ENCODE measurements around the gene PPP1R11. TPM values are rescaled to one million over a fixed set of nuclear protein-coding genes. Genes with fewer than 3 reads are reported as not detected.

PPP1R11 gene
- total RNA-seq, 2 donors from 2014 or later: 32.4 to 35.2 TPM

- Mint-ChIP-seq H3K27ac (no peak overlapping the region), H3K4me3 (no peak overlapping the region), H3K36me3 (ENCODE audit: low read depth) (no peaks in the 10 kb centered on the region), H3K9me3 (no peaks in the 10 kb centered on the region), H3K4me1 (no peaks in the 10 kb centered on the region), H3K27me3 (ENCODE audit: insufficient read depth) (no peaks in the 10 kb centered on the region)
- no peaks in the 10 kb centered on the region for H3K36me3 ChIP-seq (ENCODE audit: control insufficient read depth, insufficient read depth, low read length)
- H3K4me3 ChIP-seq (ENCODE audit: low read length): no peak overlapping the region
- H3K4me1 ChIP-seq (ENCODE audit: control insufficient read depth, insufficient read depth, low read length): no peaks in the 10 kb centered on the region
- DNase-seq: no peak
- H3K9ac ChIP-seq (ENCODE audit: extremely low read depth, low read length, poor library complexity, severe bottlenecking): no peak overlapping the region
- H3K27ac ChIP-seq (ENCODE audit: low read depth, low read length): no peak overlapping the region
- no peaks in the 10 kb centered on the region for H3K27me3 ChIP-seq (ENCODE audit: control insufficient read depth, insufficient read depth, low read length, poor library complexity, severe bottlenecking)
- no peaks in the 10 kb centered on the region for H3K9me3 ChIP-seq (ENCODE audit: control insufficient read depth, low read length)
- no peak for TF ChIP-seq CTCF (conservative IDR thresholded peaks at IDR 0.05)
- WGBS, 2 experiments (ENCODE audit: insufficient coverage in 1 of 2, insufficient read length in 1 of 2): 57 to 60% methylated on average over 1 of the region's 1 CpG
Measured at GRCh38 chr6:30042914-30043313, 24.1 kb upstream of the PPP1R11 start.

- no peak overlapping the region for H3K27ac ChIP-seq (ENCODE audit: low read depth, low read length)
Measured at GRCh38 chr6:30043744-30044143, 23.3 kb upstream of the PPP1R11 start.

GRCh38 chr6:30044630-30045029 lies 22.4 kb upstream of the PPP1R11 start:
- no peaks in the 10 kb centered on the region for H3K9me3 ChIP-seq (ENCODE audit: control insufficient read depth, low read length)
- H3K36me3 ChIP-seq (ENCODE audit: control insufficient read depth, insufficient read depth, low read length): no peaks in the 10 kb centered on the region
- no peak overlapping the region for H3K9ac ChIP-seq (ENCODE audit: extremely low read depth, low read length, poor library complexity, severe bottlenecking)
- DNase-seq: no peak
- H3K4me1 ChIP-seq (ENCODE audit: control insufficient read depth, insufficient read depth, low read length): no peaks in the 10 kb centered on the region
- Mint-ChIP-seq H3K36me3 (ENCODE audit: low read depth) (no peaks in the 10 kb centered on the region), H3K4me1 (no peaks in the 10 kb centered on the region), H3K27me3 (ENCODE audit: insufficient read depth) (no peaks in the 10 kb centered on the region), H3K9me3 (no peaks in the 10 kb centered on the region), H3K27ac (no peak overlapping the region), H3K4me3 (no peak overlapping the region)
- no peak overlapping the region for H3K27ac ChIP-seq (ENCODE audit: low read depth, low read length)
- 84% methylated on average over 2 of the region's 2 CpGs; no CpG with 5 or more reads in 1 of the 2 experiments for WGBS, 2 experiments (ENCODE audit: insufficient coverage in 1 of 2, insufficient read length in 1 of 2)
- H3K27me3 ChIP-seq (ENCODE audit: control insufficient read depth, insufficient read depth, low read length, poor library complexity, severe bottlenecking): no peaks in the 10 kb centered on the region
- no peak for TF ChIP-seq CTCF (conservative IDR thresholded peaks at IDR 0.05)
- no peak overlapping the region for H3K4me3 ChIP-seq (ENCODE audit: low read length)

More at GRCh38 chr6:30043744-30044143, 23.3 kb upstream of the PPP1R11 start:
- no peak overlapping the region for H3K9ac ChIP-seq (ENCODE audit: extremely low read depth, low read length, poor library complexity, severe bottlenecking)
- Mint-ChIP-seq H3K27me3 (ENCODE audit: insufficient read depth) (no peaks in the 10 kb centered on the region), H3K27ac (no peak overlapping the region), H3K4me3 (no peak overlapping the region), H3K4me1 (no peaks in the 10 kb centered on the region), H3K9me3 (no peaks in the 10 kb centered on the region), H3K36me3 (ENCODE audit: low read depth) (no peaks in the 10 kb centered on the region)
- no peak for TF ChIP-seq CTCF (conservative IDR thresholded peaks at IDR 0.05)
- DNase-seq: no peak
- no peaks in the 10 kb centered on the region for H3K36me3 ChIP-seq (ENCODE audit: control insufficient read depth, insufficient read depth, low read length)
- H3K9me3 ChIP-seq (ENCODE audit: control insufficient read depth, low read length): no peaks in the 10 kb centered on the region
- H3K4me3 ChIP-seq (ENCODE audit: low read length): no peak overlapping the region
- no peaks in the 10 kb centered on the region for H3K27me3 ChIP-seq (ENCODE audit: control insufficient read depth, insufficient read depth, low read length, poor library complexity, severe bottlenecking)
- H3K4me1 ChIP-seq (ENCODE audit: control insufficient read depth, insufficient read depth, low read length): no peaks in the 10 kb centered on the region
- 86 to 87% methylated on average over 1 to 2 of the region's 2 CpGs for WGBS, 2 experiments (ENCODE audit: insufficient coverage in 1 of 2, insufficient read length in 1 of 2)

Measured in endodermal cell (in vitro differentiated cells).